T-helper 17 cell (primary cell): ENCODE measurements around the gene PAK2. TPM values are rescaled to one million over a fixed set of nuclear protein-coding genes. Genes with fewer than 3 reads are reported as not detected.

Source experiments
- ATAC-seq: fragments of 150-1000 bp; cut with Tn5 transposase; 2 replicates; pipeline ENCODE4 v1.10.0; 2021; ENCODE audit warnings: mild to moderate bottlenecking, moderate library complexity
- DNase-seq, 3 donors: peaks; one replicate each; pipeline versions ENCODE4 v3.0.0 to v3.0.0-alpha.2; 2020 to 2021
- H3K9me3 ChIP-seq: one replicate; pipeline ENCODE4 v1.7.0; 2013; ENCODE audit warnings: low read length, mild to moderate bottlenecking; ENCODE audit not compliant: control insufficient read depth, poor library complexity, severe bottlenecking
- H3K27ac Mint-ChIP-seq: one replicate; pipeline ENCODE4 v1.8.0; 2022; ENCODE audit warnings: mild to moderate bottlenecking, moderate library complexity, mixed read lengths
- H3K27me3 Mint-ChIP-seq: one replicate; pipeline ENCODE4 v1.8.0; 2022; ENCODE audit warnings: mixed read lengths
- H3K36me3 Mint-ChIP-seq: one replicate; pipeline ENCODE4 v1.8.0; 2022; ENCODE audit warnings: low read depth, mixed read lengths
- H3K4me1 Mint-ChIP-seq: one replicate; pipeline ENCODE4 v1.8.0; 2022; ENCODE audit warnings: mild to moderate bottlenecking, mixed read lengths
- H3K4me3 Mint-ChIP-seq: one replicate; pipeline ENCODE4 v1.8.0; 2022; ENCODE audit warnings: mild to moderate bottlenecking, moderate library complexity, mixed read lengths
- total RNA-seq, 4 donors: library from RNA in 2 of 4; stranded (reverse) in 2 of 4; gene quantifications; one replicate each; pipeline ENCODE4 v1.2.3 and lab custom pipeline; 2022 to 2026

The PAK2 gene
- total RNA-seq, 2 donors from 2014 or later = 70.6 to 80.0 TPM

- no peaks in the 10 kb centered on the region for H3K27me3 Mint-ChIP-seq
- H3K9me3 ChIP-seq = no peaks in the 10 kb centered on the region
- ATAC-seq (no peak), DNase-seq (no peak)
- H3K27ac Mint-ChIP-seq = peak overlapping the region; percentile 76
- peaks cover 43% of the 10 kb centered on the region for H3K4me1 Mint-ChIP-seq
- H3K4me3 Mint-ChIP-seq = no peak overlapping the region
- H3K36me3 Mint-ChIP-seq = no peaks in the 10 kb centered on the region
Measured at GRCh38 chr3:196777836-196778235, 38.2 kb downstream of the PAK2 start.

GRCh38 chr3:196778755-196779154 is 39.1 kb downstream of the PAK2 start:
- DNase-seq (no peak), ATAC-seq (no peak)
- Mint-ChIP-seq H3K4me3 (no peak overlapping the region), H3K27ac (peak overlapping the region; percentile 76), H3K4me1 (peaks cover 39% of the 10 kb centered on the region), H3K27me3 (no peaks in the 10 kb centered on the region), H3K36me3 (no peaks in the 10 kb centered on the region)
- H3K9me3 ChIP-seq = no peaks in the 10 kb centered on the region

GRCh38 chr3:196782511-196782910 is 42.9 kb downstream of the PAK2 start:
- no peak overlapping the region for H3K4me3 Mint-ChIP-seq
- H3K27me3 Mint-ChIP-seq = no peaks in the 10 kb centered on the region
- ATAC-seq = no peak
- no peaks in the 10 kb centered on the region for H3K9me3 ChIP-seq
- H3K27ac Mint-ChIP-seq = no peak overlapping the region
- H3K4me1 Mint-ChIP-seq = peaks cover 29% of the 10 kb centered on the region
- H3K36me3 Mint-ChIP-seq = no peaks in the 10 kb centered on the region
- no peak for DNase-seq

- no peak for DNase-seq
- peak overlapping the region; percentile 73 for H3K27ac Mint-ChIP-seq
- peaks cover 21% of the 10 kb centered on the region for H3K4me1 Mint-ChIP-seq
- H3K36me3 Mint-ChIP-seq = peaks cover 4% of the 10 kb centered on the region
- peak overlapping the region; percentile 12 for H3K4me3 Mint-ChIP-seq
- H3K27me3 Mint-ChIP-seq = no peaks in the 10 kb centered on the region
- no peaks in the 10 kb centered on the region for H3K9me3 ChIP-seq
- ATAC-seq = no peak
Measured at GRCh38 chr3:196788528-196788927, 48.9 kb downstream of the PAK2 start.

GRCh38 chr3:196789885-196790359 is 50.3 kb downstream of the PAK2 start:
- Mint-ChIP-seq H3K27me3 (no peaks in the 10 kb centered on the region), H3K4me1 (peaks cover 24% of the 10 kb centered on the region), H3K27ac (no peak overlapping the region), H3K4me3 (no peak overlapping the region), H3K36me3 (peaks cover 4% of the 10 kb centered on the region)
- DNase-seq (no peak), ATAC-seq (no peak)
- H3K9me3 ChIP-seq = no peaks in the 10 kb centered on the region

GRCh38 chr3:196790636-196791035 is 51.0 kb downstream of the PAK2 start:
- H3K9me3 ChIP-seq = no peaks in the 10 kb centered on the region
- Mint-ChIP-seq H3K36me3 (peaks cover 4% of the 10 kb centered on the region), H3K4me3 (no peak overlapping the region), H3K27me3 (no peaks in the 10 kb centered on the region), H3K27ac (no peak overlapping the region), H3K4me1 (peaks cover 24% of the 10 kb centered on the region)
- ATAC-seq (no peak), DNase-seq (no peak)

GRCh38 chr3:196792771-196793170 is 53.1 kb downstream of the PAK2 start:
- ATAC-seq (no peak), DNase-seq (no peak)
- Mint-ChIP-seq H3K27ac (peak overlapping the region; percentile 9), H3K4me3 (no peak overlapping the region), H3K27me3 (no peaks in the 10 kb centered on the region), H3K36me3 (peaks cover 4% of the 10 kb centered on the region), H3K4me1 (peaks cover 19% of the 10 kb centered on the region)
- H3K9me3 ChIP-seq = no peaks in the 10 kb centered on the region

GRCh38 chr3:196793246-196793645 is 53.6 kb downstream of the PAK2 start:
- peaks cover 4% of the 10 kb centered on the region for H3K36me3 Mint-ChIP-seq
- H3K9me3 ChIP-seq = no peaks in the 10 kb centered on the region
- peak overlapping the region; percentile 9 for H3K27ac Mint-ChIP-seq
- no peak for ATAC-seq
- DNase-seq = no peak
- H3K4me1 Mint-ChIP-seq = peaks cover 19% of the 10 kb centered on the region
- no peak overlapping the region for H3K4me3 Mint-ChIP-seq
- no peaks in the 10 kb centered on the region for H3K27me3 Mint-ChIP-seq

- H3K36me3 Mint-ChIP-seq = no peaks in the 10 kb centered on the region
- no peak for ATAC-seq
Measured at GRCh38 chr3:196794467-196794866, 54.8 kb downstream of the PAK2 start.

GRCh38 chr3:196796317-196796716 is 56.7 kb downstream of the PAK2 start:
- no peak overlapping the region for H3K4me3 Mint-ChIP-seq
- ATAC-seq (no peak), DNase-seq (no peak)
- H3K36me3 Mint-ChIP-seq = no peaks in the 10 kb centered on the region
- no peaks in the 10 kb centered on the region for H3K9me3 ChIP-seq
- no peak overlapping the region for H3K27ac Mint-ChIP-seq
- no peaks in the 10 kb centered on the region for H3K27me3 Mint-ChIP-seq
- peaks cover 18% of the 10 kb centered on the region for H3K4me1 Mint-ChIP-seq

More at GRCh38 chr3:196794467-196794866, 54.8 kb downstream of the PAK2 start:
- H3K27ac Mint-ChIP-seq = peak overlapping the region; percentile 74
- H3K9me3 ChIP-seq = no peaks in the 10 kb centered on the region
- no peak overlapping the region for H3K4me3 Mint-ChIP-seq
- no peaks in the 10 kb centered on the region for H3K27me3 Mint-ChIP-seq
- DNase-seq = no peak
- peaks cover 14% of the 10 kb centered on the region for H3K4me1 Mint-ChIP-seq

GRCh38 chr3:196800742-196801434 is 61.2 kb downstream of the PAK2 start:
- no peaks in the 10 kb centered on the region for H3K27me3 Mint-ChIP-seq
- peak overlapping the region; percentile 70 for H3K27ac Mint-ChIP-seq
- ATAC-seq = no peak
- no peaks in the 10 kb centered on the region for H3K36me3 Mint-ChIP-seq
- DNase-seq = no peak
- no peak overlapping the region for H3K4me3 Mint-ChIP-seq
- no peaks in the 10 kb centered on the region for H3K9me3 ChIP-seq
- peaks cover 14% of the 10 kb centered on the region for H3K4me1 Mint-ChIP-seq

GRCh38 chr3:196803891-196804468 is 64.3 kb downstream of the PAK2 start:
- Mint-ChIP-seq H3K27ac (peak overlapping the region; percentile 49), H3K4me3 (no peak overlapping the region), H3K4me1 (peaks cover 7% of the 10 kb centered on the region), H3K27me3 (no peaks in the 10 kb centered on the region), H3K36me3 (peaks cover 3% of the 10 kb centered on the region)
- peak; percentile 32 for ATAC-seq
- H3K9me3 ChIP-seq = no peaks in the 10 kb centered on the region
- DNase-seq = no peak

GRCh38 chr3:196804773-196805172 is 65.1 kb downstream of the PAK2 start:
- no peaks in the 10 kb centered on the region for H3K9me3 ChIP-seq
- no peak for ATAC-seq
- H3K27ac Mint-ChIP-seq = no peak overlapping the region
- H3K4me3 Mint-ChIP-seq = no peak overlapping the region
- H3K4me1 Mint-ChIP-seq = peaks cover 7% of the 10 kb centered on the region
- peaks cover 3% of the 10 kb centered on the region for H3K36me3 Mint-ChIP-seq
- DNase-seq = no peak
- no peaks in the 10 kb centered on the region for H3K27me3 Mint-ChIP-seq
